Measurements from ENCODE around the gene MPZL3.
A peak's percentile ranks its signal among the peaks of the same experiment; 100 is the strongest.

The MPZL3 gene

GRCh38 chr11:118295199-118295598 is 43.0 kb upstream of the MPZL3 start:
- Histone ChIP-seq H2AFZ (ENCODE audit: low read depth, low read length) (no peak overlapping the region), H3K27ac (ENCODE audit: low read length) (no peak overlapping the region), H3K27me3 (ENCODE audit: insufficient read depth, low read length, poor library complexity) (no peaks in the 10 kb centered on the region), H3K4me1 (ENCODE audit: insufficient read depth, low read length) (peaks cover 7% of the 10 kb centered on the region; the same call in 1 of the 2 replicates), H3K9me3 (ENCODE audit: insufficient read depth, low read length, severe bottlenecking) (no peaks in the 10 kb centered on the region), H3K4me3 (ENCODE audit: low read depth in 1 of 2, low read length in 2 of 2) (no peak overlapping the region), H3K9ac (ENCODE audit: low read depth, low read length) (no peak overlapping the region), H3K36me3 (ENCODE audit: insufficient read depth, low read length) (no peaks in the 10 kb centered on the region), H3K4me2 (ENCODE audit: insufficient read depth, low read length) (no peak overlapping the region), H4K20me1 (ENCODE audit: insufficient read depth, low read length) (no peaks in the 10 kb centered on the region), H3K79me2 (ENCODE audit: insufficient read depth, low read length) (no peaks in the 10 kb centered on the region)
- peak; percentile 24 for DNase-seq
- TF ChIP-seq EZH2 (IDR thresholded peaks at IDR 0.05; ENCODE audit: borderline replicate concordance, low read depth, low read length, severe bottlenecking) (no peak), CTCF (IDR thresholded peaks at IDR 0.05; ENCODE audit: borderline replicate concordance, extremely low read depth, low read length, poor library complexity, severe bottlenecking) (peak; percentile 15)
- peak; percentile 56; the same call in 2 of the 3 replicates for ATAC-seq (ENCODE audit: insufficient read depth, low read depth)

- no peak for TF ChIP-seq EZH2 (IDR thresholded peaks at IDR 0.05; ENCODE audit: borderline replicate concordance, low read depth, low read length, severe bottlenecking)
- TF ChIP-seq CTCF (IDR thresholded peaks at IDR 0.05; ENCODE audit: borderline replicate concordance, extremely low read depth, low read length, poor library complexity, severe bottlenecking) = no peak
- no peaks in the 10 kb centered on the region for H3K27me3 ChIP-seq (ENCODE audit: insufficient read depth, low read length, poor library complexity)
- no peaks in the 10 kb centered on the region for H4K20me1 ChIP-seq (ENCODE audit: insufficient read depth, low read length)
- H2AFZ ChIP-seq (ENCODE audit: low read depth, low read length) = no peak overlapping the region
- H3K9ac ChIP-seq (ENCODE audit: low read depth, low read length) = no peak overlapping the region
- no peak overlapping the region for H3K27ac ChIP-seq (ENCODE audit: low read length)
- H3K9me3 ChIP-seq (ENCODE audit: insufficient read depth, low read length, severe bottlenecking) = no peaks in the 10 kb centered on the region
- H3K4me1 ChIP-seq (ENCODE audit: insufficient read depth, low read length) = peaks cover 7% of the 10 kb centered on the region; the same call in 1 of the 2 replicates
- ATAC-seq (ENCODE audit: insufficient read depth, low read depth) = no peak
- no peak overlapping the region for H3K4me3 ChIP-seq (ENCODE audit: low read depth in 1 of 2, low read length in 2 of 2)
- H3K36me3 ChIP-seq (ENCODE audit: insufficient read depth, low read length) = no peaks in the 10 kb centered on the region
- DNase-seq = no peak
- no peak overlapping the region for H3K4me2 ChIP-seq (ENCODE audit: insufficient read depth, low read length)
- no peaks in the 10 kb centered on the region for H3K79me2 ChIP-seq (ENCODE audit: insufficient read depth, low read length)
Observed at GRCh38 chr11:118294053-118294452, 41.9 kb upstream of the MPZL3 start.

- Histone ChIP-seq H4K20me1 (ENCODE audit: insufficient read depth, low read length) (no peaks in the 10 kb centered on the region), H3K4me1 (ENCODE audit: insufficient read depth, low read length) (peaks cover 7% of the 10 kb centered on the region; the same call in 1 of the 2 replicates), H3K9ac (ENCODE audit: low read depth, low read length) (no peak overlapping the region), H3K79me2 (ENCODE audit: insufficient read depth, low read length) (no peaks in the 10 kb centered on the region), H3K27me3 (ENCODE audit: insufficient read depth, low read length, poor library complexity) (no peaks in the 10 kb centered on the region), H3K9me3 (ENCODE audit: insufficient read depth, low read length, severe bottlenecking) (no peaks in the 10 kb centered on the region), H2AFZ (ENCODE audit: low read depth, low read length) (no peak overlapping the region), H3K4me2 (ENCODE audit: insufficient read depth, low read length) (no peak overlapping the region), H3K4me3 (ENCODE audit: low read depth in 1 of 2, low read length in 2 of 2) (no peak overlapping the region), H3K27ac (ENCODE audit: low read length) (no peak overlapping the region), H3K36me3 (ENCODE audit: insufficient read depth, low read length) (no peaks in the 10 kb centered on the region)
- no peak for ATAC-seq (ENCODE audit: insufficient read depth, low read depth)
- TF ChIP-seq EZH2 (IDR thresholded peaks at IDR 0.05; ENCODE audit: borderline replicate concordance, low read depth, low read length, severe bottlenecking) (no peak), CTCF (IDR thresholded peaks at IDR 0.05; ENCODE audit: borderline replicate concordance, extremely low read depth, low read length, poor library complexity, severe bottlenecking) (no peak)
- DNase-seq = no peak
Observed at GRCh38 chr11:118291477-118292135, 39.4 kb upstream of the MPZL3 start.

All from DND-41 (cell line).